NT2/D1 (cell line): ENCODE data around the gene SLC7A14.

Source experiments
- SUZ12 ChIP-seq: IDR thresholded peaks from 2 replicates; pipeline ENCODE4 v1.6.1; 2011; ENCODE audit not compliant: insufficient read length, insufficient read depth; ENCODE audit errors: extremely low read depth
- YY1 ChIP-seq: IDR thresholded peaks from 2 replicates; pipeline ENCODE4 v1.6.1; 2011; ENCODE audit not compliant: insufficient read length, insufficient read depth
- ZNF274 ChIP-seq: IDR thresholded peaks from 2 replicates; pipeline ENCODE4 v1.6.1; 2011; ENCODE audit warnings: mild to moderate bottlenecking, low read depth, low read length

- TF ChIP-seq YY1 = no peak
- TF ChIP-seq ZNF274 = no peak
- no peak for TF ChIP-seq SUZ12
These were observed 36.7 kb upstream of the SLC7A14 start for GRCh38 chr3:170622369-170623159.
